Activated CD4-positive, CD25-positive, alpha-beta regulatory T cell treated with anti-CD3 and anti-CD28 coated beads, Interleukin-2, amount 50 U/mL, for 16 hours (primary cell): Measurements from ENCODE around the gene HIRIP3.

Source experiments
- DNase-seq: peaks from one replicate; pipeline ENCODE4 v3.0.0-alpha.2; 2020; ENCODE audit warnings: low read depth, low spot score

The HIRIP3 gene

DNA sequence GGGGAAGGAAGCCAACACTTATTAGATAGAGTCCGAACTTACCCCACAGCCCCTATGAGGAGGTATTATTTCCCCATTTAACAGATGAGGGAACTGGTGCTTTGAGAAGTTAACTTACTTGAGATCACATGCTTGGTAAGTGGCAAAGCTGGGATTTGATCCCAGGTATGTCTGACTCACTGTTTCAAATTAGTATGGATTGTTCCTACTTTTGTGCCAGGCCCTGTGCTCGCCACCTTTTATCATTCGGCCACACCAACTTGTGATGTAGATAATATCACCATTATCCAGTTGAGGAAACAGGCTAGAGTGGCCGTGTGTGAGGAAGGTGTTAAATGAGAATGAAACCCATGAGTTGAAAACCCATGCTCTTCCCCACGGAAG, 10.7 kb downstream of the HIRIP3 start:
- DNase-seq, result no peak

DNA sequence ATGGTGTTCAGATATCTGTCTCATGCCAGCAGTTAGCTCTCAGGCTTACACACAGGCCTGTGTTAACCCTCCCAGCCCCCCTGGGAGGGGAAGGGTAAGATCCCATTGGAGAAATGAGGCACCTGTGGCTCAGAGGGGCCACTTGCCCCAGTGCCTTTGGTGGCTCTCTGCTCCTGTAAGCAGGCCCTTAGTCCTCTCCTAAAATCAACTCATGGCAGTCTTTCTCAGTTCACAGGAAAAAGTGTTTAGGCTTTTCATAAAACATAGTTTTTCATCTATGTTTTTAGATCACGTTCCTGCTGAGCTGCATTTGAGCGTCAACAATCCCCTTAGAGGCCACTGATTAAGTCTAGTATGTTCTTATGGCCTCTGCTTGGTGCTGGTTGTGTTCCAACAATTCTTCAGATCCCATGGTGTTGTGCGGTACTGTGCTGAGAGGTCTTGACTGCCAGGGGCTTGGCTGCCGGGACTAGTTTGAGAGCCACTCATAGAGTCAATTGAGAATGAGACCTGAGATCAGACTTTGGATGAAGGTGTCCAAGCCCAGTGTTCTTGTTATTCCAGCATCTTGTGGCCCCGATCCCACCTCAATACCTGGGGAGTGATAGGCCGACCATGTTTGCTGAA, 11.2 kb downstream of the HIRIP3 start:
- no peak for DNase-seq

DNA sequence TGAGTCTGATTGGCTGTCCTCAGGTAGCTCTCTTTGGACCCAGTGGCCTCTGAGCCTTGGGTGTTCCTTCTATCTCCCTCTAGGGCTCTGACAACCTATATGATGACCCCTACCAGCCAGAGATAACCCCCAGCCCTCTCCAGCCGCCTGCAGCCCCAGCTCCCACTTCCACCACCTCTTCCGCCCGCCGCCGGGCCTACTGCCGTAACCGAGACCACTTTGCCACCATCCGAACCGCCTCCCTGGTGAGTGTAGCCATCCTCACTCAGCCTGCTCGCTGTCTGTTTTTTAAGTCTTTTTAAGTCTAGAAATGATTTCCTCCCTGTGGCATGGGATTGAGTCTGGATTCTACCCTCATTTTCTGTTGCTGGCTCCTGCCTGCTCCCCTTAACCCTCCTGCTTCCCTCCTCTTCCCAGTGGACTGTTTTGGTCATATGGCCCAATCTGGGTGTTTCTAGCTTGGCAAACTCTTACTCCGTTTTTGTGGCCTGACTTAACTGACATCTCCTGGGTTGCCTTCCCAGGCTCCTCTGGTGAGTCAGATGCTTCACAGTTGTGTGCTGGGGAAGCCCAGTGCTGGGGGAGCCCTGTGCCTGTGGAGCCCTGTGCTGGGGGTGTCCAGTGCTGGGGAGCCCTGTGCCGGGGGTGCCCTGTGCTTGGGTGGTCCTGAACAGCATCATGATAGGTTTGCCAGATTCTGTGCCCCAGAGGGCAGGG, 11.8 kb downstream of the HIRIP3 start:
- no peak for DNase-seq

DNA sequence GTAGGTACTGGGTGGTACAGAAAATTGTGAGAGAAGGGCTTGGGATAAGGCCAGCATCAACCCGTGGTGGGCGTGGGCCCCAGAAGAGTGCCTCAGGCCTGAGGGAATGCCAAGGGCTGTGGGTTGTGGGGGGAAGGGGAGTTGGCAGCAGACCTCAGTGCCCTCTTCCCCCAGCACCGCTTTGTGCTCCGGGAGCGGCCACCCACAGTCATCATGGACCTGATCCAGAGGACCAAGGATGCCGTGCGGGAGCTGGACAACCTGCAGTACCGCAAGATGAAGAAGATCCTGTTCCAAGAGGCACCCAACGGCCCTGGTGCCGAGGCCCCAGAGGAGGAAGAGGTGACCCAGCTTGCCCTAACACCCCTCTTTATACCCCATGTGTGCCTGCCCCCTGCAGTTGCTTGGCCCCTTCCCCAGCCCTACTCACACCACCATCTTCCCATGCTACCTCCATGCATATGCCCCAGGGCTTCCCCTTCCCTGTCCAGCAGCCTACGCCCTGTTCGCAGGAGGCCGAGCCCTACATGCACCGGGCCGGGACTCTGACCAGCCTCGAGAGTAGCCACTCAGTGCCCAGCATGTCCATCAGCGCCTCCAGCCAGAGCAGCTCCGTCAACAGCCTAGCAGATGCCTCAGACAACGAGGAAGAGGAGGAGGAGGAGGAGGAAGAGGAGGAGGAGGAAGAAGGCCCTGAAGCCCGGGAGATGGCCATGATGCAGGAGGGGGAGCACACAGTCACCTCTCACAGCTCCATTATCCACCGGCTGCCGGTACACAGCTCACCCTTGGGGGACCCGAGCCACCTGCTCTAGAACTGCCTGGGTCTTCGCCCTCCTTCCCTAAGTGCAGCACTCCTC, 12.6 kb downstream of the HIRIP3 start:
- no peak for DNase-seq

DNA sequence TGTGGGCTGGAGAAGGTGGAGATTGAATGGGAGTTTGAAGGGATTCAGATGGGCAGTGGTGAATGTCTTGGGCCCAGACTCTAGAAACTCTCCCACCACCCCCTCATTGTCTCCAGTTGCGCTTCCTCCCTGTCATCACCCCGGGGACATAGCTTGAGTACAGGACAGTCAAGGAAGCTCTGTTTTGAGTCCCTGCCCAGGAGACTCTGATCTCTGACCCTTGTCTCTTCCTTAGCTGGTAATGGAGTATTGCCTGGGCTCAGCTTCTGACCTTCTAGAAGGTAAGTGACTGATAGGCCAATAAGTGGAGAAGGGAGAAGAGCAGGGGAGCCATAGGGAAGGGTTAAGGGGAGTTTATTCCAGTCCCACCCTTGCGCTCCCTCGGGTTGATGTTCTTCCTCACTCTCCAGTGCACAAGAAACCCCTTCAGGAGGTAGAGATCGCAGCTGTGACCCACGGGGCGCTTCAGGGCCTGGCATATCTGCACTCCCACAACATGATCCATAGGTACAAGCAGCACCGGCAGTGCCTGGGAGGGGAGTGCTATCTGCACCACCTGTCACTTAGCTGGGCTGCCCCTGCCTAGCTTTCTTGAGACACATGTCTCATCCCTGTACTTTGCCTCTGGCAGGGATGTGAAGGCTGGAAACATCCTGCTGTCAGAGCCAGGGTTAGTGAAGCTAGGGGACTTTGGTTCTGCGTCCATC, 16.7 kb downstream of the HIRIP3 start:
- DNase-seq, result no peak

DNA sequence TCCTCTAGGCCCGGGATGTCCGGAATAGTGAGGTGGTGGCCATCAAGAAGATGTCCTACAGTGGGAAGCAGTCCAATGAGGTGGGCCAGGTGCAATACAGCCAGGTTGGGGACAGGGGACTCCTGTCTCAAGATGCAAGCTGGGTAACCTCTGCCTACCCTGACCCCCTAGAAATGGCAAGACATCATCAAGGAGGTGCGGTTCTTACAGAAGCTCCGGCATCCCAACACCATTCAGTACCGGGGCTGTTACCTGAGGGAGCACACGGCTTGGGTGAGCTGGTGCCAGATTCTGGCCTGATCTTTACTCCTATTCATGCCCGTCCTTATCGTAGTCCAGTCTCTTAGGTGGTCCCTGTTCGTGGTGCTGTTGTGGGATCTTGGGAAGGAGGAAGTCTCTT, 17.3 kb downstream of the HIRIP3 start:
- DNase-seq, result no peak

DNA sequence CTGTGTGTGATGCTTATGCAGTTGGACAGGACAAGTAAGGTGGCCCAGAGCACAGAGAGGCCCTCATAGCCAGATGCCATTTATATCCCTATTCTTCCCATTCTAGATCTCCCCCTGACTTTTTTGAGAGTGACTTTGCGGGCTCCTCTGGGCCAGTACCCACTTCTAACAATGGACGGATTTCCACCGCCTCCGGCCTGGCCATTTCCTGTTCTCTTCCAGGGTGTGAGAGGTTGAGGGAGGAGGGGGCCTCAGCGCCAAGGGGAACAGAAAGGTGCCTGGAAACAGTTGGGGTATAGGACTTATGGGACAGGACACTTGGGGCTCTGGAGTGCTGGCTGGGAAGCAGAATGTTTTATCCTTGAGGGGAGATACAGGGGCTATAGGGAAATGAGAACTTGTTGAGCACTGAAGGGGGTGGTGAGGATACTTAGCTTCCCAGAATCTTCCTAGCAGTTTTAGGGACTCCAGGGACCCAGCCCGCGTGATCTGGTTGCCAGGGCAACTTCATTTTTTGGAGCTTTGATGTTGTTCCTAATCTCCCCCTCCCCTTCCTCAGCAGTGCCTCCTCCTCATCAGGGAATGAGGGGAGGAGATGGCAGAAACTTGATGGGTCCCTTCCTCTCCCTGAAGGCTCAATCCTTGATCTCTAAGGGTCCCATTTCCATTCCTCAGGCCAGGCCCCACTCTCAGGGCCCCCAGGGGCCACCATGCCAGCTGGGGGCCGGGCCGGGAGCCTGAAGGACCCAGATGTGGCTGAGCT, 18.2 kb downstream of the HIRIP3 start:
- DNase-seq, result no peak

DNA sequence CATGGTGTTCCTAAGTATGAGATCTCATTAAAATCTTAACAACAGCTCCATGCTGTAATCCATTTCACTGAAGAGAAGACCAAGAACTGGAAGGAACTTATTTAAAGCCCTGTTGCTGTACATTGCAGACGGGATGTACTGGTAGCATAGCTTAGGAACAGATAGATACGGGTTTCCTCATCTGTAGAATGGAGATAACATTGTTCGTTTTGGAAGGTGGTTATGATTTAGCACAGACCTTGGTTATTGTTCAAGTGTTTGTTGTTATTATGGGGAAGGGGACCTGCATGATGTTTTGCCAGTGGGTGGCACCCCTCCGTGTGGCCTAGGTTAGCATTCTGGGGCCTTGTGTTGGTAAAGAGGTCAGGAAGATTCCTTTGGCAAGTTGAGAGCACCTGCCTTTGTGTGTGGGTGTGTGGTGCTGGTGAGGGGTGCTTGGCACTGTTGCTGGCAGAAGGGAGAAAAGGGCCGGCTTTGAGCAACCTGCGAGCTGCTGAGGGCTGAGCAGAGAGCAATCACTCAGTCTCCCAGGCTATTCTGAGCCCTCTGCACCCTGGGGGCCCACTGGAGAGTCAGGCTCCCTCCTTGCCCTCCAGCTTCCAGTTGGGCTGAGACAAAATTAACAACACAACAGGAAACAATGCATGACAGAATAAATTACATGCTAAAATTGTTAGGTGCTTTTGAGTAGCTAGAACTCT, 19.5 kb downstream of the HIRIP3 start:
- DNase-seq, result no peak

DNA sequence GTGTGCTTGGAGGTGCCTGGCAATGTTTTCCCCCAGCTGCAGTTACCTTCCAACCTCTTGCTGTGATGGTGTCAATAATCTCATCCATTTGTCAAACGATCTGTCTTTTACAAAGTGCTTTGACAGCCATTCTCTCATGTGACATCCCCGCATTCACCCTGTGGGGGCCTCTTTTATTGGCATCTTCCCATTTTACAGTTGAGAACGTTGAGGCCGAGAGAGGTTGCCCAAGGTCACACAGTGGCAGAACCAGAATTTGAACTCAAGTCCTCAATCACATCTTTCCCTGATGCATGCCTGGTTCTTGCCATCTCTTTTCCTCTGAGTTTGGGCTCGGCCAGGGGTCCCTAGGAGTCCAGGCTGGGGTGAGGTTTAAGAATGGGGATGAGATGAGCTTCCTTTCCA, 20.3 kb downstream of the HIRIP3 start:
- DNase-seq, result no peak

DNA sequence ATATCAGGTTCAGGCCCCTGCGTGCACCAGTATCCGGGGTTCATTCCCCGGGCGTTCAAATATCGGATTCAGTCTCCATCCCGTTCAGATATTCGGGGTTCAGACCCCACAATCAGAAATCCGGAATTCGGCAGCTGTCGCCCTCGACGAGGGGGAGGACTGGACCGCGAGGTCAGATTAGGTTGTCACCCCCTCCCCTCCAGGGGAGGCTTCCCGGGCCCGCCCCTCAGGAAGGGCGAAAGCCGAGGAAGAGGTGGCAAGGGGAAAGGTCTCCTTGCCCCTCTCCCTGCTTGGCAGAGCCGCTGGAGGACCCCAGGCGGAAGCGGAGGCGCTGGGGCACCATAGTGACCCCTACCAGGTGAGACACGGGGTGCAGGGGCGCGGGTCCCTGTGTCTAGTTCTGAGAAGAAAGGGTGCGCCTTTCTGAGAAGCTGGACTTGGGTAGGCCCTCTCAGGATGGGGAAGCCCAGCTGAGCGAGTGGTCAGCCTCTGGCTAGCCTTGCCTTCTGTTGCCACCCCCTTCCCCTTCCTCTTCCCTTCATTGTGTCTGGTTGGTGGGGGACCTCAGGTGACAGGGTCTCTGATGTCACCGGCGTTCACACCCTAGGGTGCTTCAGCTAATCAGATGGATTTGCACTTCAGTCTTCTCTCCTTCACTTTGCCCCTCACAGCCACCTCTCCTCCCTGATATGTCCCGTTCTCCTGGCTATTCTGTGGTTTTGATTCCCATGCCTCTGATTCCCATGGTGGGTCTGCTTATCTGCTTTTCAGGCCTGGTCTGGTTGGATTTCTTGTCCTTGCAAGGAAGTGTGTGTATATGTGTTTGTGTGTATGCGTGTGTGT, 20.9 kb downstream of the HIRIP3 start:
- no peak for DNase-seq

DNA sequence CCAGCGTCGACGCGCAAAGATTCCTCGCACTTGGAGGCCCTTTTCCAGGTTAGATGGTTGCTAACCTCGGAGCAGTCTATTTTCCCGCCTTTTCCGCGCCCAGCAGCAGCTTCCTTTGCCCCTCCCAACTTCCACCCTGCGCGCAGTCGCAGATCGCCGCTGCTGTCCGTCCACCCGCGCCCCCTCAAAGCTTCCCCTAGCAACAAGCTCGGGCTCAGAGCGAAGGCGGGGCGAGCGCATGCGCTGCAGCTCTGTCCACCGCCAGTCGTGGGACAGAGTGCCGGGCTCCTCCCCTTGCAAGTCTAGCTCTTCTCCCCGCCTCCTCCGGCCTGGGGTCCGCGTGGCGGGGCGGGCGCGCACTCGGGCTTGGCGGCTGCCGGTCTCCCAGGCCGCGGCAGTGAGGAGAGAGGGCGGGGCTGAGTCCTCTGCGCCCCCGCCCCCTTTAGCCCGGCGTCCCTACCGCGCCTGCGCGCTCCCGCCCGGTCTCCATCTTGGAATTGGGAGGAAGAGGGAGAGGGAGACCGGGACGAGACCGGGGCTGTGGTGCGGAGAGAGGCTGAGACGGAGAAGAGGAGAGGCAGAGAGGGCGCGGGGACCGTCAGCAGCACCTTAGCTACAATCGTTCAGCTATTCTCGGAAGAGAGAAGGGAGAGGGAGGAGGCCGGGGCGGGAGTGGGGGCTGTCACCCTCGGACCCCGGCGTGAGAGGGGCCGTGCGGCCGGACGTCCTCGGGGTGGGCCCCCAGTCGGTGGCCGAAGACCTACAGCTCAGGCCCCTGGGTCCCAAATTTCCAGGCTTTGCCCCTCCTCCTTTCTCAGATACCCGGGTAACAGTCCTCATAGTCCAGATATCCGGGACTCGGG, 21.8 kb downstream of the HIRIP3 start, which contains the start of gene TAOK2:
TSS of gene TAOK2 (plus strand) at position 485 of the 863 bp plus-strand sequence. CDS start 3,905 bp downstream, outside the sequence.
- peak; percentile 84 for DNase-seq

DNA sequence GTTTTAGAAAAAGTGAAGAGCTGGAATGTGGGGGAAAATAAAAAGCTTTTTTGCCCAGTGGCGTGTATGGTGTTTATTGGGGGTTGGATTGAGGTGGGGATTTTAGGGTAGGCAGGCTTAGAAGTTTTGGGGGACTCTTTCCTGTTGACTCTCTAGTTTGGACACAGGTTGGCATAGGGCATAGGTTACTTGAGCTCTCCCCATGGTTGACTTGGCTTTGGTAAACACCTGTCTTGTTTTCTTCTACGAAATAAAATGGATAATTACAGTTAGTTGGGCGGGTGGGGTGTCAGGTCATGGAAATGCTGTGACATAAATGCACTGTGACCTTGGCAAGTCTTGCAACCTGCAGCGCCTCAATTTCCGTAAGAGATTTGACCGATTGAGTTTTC, 22.4 kb downstream of the HIRIP3 start:
- no peak for DNase-seq

DNA sequence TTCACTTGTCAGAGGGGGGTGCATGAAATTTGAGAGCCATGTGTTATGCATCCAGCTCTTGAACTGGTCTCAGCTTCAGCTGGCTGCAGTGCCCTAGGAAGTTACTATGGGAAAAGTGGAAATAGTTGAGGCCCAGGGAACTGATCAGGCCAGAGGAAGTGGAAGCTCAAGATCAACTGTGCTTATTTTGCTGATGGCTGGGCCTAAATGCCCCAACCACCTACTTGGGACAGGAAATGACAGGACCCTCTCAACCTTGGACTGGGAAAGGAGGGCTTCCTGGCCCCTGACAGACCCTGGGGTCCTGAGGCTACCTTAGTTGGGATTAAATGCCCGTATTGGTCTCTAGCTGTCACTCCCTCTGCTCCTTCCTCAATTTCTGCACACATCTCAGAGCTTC, 22.9 kb downstream of the HIRIP3 start:
- DNase-seq, result no peak

DNA sequence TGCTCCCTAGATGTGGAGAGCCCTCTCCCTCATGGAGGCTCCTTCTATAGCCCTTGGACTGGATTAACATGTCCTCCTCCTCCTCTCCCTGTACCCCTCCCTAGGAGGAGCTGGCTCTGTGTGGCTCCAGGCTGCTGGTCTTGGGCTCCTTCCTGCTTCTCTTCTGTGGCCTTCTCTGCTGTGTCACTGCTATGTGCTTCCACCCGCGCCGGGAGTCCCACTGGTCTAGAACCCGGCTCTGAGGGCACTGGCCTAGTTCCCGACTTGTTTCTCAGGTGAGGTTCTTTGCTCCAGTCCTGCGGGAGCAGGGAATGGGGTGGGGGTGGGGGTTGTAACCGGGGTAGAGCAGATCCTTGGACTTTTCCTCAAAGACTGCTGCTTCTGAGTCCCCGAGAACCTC, 24.1 kb downstream of the HIRIP3 start:
- no peak for DNase-seq

DNA sequence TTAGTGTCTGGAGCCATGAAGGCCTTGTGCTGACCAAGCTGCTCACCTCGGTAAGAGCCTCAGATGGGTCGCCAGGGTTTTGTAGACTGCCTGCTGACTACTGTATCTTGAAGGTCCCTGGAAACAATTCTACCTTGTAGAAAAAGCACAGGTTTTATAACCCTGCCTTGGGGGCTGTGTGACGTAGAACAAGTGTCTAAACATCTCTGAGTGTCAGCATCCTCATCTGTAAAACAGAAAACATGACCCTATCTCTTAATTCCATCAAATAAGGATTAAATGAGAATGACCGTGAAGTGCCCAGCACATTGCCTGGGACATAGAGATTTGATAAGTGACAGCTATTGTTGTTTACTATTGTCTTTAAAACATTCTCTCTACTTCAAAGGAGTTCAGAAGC, 27.2 kb downstream of the HIRIP3 start:
- DNase-seq, result no peak

DNA sequence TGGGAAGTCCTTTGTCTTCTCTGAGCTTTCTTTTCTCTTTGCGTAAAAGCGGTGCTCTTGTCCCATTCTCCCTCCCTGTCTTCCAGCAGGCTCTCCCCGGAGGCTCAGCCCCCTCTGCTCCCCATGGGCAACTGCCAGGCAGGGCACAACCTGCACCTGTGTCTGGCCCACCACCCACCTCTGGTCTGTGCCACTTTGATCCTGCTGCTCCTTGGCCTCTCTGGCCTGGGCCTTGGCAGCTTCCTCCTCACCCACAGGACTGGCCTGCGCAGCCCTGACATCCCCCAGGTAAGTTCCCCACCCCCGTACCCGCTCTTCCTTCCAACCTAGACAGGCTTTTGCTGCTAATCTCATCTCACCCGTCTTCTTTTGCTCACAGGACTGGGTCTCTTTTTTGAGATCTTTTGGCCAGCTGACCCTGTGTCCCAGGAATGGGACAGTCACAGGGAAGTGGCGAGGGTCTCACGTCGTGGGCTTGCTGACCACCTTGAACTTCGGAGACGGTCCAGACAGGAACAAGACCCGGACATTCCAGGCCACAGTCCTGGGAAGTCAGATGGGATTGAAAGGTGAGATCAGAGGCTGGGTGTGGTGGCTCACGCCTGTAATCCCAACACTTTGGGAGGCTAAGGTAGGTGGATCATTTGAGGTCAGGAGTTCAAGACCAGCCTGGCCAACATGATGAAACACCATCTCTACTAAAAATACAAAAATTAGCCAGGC, 32.2 kb downstream of the HIRIP3 start:
- DNase-seq, result no peak

DNA sequence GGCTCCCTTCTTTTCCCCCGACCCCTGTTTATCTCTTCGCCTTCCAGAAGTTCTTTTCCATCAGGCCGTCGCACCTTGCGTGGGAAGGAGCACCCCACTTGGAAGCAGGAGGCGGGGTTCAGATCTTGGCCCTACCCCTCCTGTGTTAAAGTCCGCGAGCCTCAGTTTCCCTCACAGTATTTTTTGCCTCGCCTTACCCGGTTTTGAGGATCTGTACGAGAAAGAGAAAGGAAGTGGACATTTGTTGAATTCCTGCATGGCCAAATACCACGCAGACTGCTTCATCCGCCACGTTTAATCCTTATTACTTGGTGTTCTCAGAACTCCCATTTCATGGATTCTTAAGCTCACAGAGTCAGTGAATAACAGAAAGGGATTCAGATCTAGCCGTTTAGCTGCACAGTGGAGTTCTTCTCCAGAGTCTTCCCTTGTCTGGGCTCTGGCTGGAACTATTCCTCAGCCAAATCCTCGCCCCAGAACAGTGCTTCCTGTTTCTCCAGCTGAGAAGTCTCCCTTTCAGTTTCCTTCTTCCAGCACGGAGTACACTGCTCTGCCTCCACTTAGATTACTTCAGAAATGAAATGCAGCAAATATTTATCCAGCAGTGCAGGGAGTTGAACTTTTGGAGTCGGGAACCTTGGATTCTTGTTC, 32.9 kb downstream of the HIRIP3 start:
- DNase-seq, result no peak
